Stimulated activated CD4-positive, alpha-beta T cell treated with anti-CD3 and anti-CD28 coated beads, Interleukin-12 subunit alpha, Interleukin-12 subunit beta, amount 100 ng/mL, for 4 hours (primary cell): ENCODE results near the gene NLRP12.
"Not testable (repeated sequence)": the region's sequence is repeated elsewhere in the genome, so short reads cannot be mapped to it uniquely, and the experiment has no call there.

ENCODE experiments used
- DNase-seq: peaks from one replicate; pipeline ENCODE4 v3.0.0-alpha.2; 2020

The NLRP12 gene

DNA sequence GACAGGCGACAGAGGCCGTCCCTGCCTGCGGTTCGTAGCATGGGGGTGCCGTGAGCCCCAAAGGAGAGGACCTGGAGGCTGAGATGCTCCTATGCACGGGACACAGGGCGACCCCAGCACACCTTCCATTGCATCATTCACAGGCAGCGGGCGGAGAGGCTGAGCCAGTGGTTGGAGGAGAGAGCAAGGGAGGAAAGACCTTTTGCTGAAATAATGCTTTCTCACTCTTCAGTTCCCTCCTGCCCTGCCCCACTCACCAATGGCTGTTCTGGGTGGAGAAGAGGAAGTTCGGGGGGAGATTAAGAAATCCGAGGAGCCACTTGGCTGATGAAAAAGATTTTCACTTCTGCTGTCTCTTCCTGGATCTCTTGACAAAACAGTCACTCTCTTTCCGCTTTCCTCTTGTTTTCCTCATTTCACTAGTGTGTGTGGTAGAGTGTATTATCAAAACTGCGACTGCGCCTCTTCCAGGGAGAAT, at the start of gene NLRP12:
Gene NLRP12 (minus strand): TSS at position 181 of the 478 bp plus-strand sequence. CDS start 140 bp downstream, at position 41.
- DNase-seq, result no peak

DNA sequence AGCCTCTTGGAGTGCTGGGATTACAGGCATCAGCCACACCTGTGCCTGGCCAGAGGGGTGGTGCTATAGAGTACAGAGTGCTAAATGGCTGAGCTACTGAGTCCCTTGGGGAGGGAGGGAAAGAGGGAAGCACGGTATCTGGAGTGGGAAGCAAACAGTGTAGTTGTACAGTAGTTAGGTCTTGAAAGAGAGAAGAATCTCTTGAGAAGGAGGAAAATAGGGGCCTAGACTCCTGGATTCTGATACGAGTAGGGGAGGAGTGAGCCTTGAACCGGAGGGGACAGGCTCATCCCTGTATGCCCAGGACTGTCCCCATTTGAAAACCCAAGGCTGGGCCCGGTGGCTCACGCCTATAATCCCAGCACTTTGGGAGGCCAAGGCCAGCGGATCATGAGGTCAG, 48.6 kb upstream of the NLRP12 start:
- DNase-seq, result no peak

GRCh38 chr19:53871454-53871853, 47.3 kb upstream of the NLRP12 start:
- DNase-seq, result no peak

GRCh38 chr19:53870485-53870844, 46.4 kb upstream of the NLRP12 start:
- DNase-seq, result no peak

DNA sequence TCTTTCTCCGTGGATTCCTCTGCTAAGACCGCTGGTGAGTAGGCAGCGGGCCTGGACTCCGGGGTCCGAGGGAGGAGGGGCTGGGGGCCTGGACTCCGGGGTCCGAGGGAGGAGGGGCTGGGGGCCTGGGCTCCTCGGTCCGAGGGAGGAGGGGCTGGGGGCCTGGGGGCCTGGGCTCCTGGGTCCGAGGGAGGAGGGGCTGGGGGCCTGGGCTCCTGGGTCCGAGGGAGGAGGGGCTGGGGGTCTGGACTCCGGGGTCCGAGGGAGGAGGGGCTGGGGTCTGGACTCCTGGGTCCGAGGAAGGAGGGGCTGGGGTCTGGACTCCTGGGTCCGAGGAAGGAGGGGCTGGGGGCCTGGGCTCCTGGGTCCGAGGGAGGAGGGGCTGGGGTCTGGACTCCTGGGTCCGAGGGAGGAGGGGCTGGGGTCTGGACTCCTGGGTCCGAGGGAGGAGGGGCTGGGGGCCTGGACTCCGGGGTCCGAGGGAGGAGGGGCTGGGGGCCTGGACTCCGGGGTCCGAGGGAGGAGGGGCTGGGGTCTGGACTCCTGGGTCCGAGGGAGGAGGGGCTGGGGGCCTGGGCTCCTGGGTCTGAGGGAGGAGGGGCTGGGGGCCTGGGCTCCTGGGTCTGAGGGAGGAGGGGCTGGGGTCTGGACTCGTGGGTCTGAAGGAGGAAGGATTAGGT, 45.8 kb upstream of the NLRP12 start:
- not testable (repeated sequence) for DNase-seq

- DNase-seq, result peak; percentile 74
Measured at GRCh38 chr19:53868892-53869804, 45.0 kb upstream of the NLRP12 start.

DNA sequence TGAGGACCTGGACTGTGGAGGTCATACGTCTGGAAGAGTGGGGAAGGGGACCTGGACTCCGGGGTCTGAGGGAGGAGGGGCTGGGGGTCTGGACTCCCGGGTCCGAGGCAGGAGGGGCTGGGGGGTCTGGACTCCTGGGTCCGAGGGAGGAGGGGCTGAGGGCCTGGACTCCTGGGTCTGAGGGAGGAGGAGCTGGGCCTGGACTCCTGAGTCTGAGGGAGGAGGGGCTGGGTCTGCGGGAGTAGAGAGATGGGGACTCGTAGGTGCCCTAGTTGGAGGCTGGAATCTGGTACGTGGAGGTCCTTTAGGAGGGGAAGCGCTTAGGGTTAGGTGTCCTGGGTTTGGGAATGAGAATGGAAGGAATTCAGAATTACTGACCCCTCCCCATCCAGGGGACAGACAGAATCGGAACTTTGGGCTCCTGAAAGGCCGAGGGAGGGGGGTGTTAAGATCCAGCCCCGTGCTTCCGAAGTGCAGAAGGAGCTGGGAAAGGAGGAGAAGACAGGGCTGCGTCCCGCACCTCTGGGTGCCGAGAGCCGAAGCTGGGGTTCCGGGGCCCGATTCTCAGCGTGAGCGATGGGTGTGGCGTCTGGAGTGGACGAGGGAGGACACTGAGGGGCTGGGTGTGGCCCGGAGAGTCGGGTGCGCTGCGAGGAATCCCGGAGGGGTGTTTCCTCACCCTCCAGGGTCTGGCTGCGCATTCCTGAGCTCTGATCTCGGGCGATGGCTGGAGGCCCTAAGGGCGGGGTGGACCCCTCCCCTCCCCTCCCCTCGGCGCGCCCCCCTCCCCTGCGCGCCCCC, 44.2 kb upstream of the NLRP12 start:
- no peak for DNase-seq

GRCh38 chr19:53867225-53868090, 43.3 kb upstream of the NLRP12 start, which contains the start of gene MYADM:
MYADM (plus strand) TSS chr19:53867883; CDS start chr19:53873530, 5,647 bp downstream.
- peak; percentile 97 for DNase-seq

- DNase-seq, result no peak
Measured at GRCh38 chr19:53866865-53867224, 42.7 kb upstream of the NLRP12 start.

- DNase-seq, result peak; percentile 44
Measured at GRCh38 chr19:53865918-53866864, 42.1 kb upstream of the NLRP12 start.

- no peak for DNase-seq
Measured at GRCh38 chr19:53865523-53865917, 41.4 kb upstream of the NLRP12 start.

GRCh38 chr19:53864308-53864836, 40.3 kb upstream of the NLRP12 start:
- no peak for DNase-seq

- DNase-seq, result no peak
Measured at GRCh38 chr19:53853707-53854106, 29.6 kb upstream of the NLRP12 start.

- no peak for DNase-seq
Measured at GRCh38 chr19:53849237-53849676, 25.1 kb upstream of the NLRP12 start.

GRCh38 chr19:53847555-53847954, 23.4 kb upstream of the NLRP12 start:
- DNase-seq, result no peak

DNA sequence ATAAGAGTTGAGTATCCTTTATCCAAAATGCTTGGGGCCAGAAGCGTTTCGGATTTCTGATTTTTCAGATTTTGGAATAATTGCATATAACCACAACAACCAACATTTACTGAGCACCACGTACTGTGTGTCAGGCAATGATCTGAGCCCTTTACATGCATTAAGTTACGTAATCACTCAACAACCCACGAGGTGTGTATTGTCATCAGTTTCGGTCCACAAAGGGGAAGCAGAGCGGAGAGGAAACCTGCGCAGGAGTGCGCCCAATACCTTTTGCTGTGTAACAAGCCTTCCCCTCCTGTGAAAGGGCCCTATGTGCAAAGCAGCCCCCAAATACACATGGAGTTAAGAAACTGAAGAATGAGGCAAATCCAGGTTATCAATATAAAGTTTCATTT, 20.7 kb upstream of the NLRP12 start:
- DNase-seq, result no peak

DNA sequence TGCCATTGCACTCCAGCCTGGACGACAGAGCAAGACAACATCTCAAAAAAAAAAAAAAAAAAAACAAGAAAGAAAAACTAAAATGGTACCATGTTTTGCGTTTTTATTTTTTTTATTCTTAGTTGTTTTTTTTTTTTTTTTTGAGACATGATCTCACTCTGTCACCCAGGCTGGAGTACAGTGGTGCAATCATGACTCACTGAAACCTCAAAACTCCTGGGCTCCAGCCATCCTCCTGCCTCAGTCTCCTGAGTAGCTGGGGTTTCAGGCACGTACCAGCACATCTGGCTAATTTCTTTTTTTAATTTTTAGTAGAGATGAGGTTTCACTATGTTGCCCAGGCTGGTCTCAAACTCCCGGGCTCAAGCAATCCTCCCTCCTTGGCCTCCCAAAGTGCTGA, 16.8 kb upstream of the NLRP12 start:
- DNase-seq, result not testable (repeated sequence)

- DNase-seq, result not testable (repeated sequence)
Measured at GRCh38 chr19:53840241-53840640, 16.1 kb upstream of the NLRP12 start.

DNA sequence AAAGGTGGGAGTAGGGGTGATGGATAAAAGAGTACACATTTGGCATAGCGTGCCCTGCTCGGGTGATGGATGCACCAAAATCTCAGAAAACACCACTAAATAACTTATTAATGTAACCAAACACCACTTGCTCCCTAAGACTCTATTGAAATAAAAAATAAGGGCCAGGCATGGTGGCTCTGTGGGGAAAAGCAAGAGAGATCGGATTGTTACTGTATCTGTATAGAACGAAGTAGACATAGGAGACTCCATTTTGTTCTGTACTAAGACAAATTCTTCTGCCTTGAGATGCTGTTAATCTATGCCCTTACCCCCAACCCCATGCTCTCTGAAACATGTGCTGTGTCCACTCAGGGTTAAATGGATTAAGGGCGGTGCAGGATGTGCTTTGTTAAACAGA, 14.3 kb upstream of the NLRP12 start:
- not testable (repeated sequence) for DNase-seq

DNA sequence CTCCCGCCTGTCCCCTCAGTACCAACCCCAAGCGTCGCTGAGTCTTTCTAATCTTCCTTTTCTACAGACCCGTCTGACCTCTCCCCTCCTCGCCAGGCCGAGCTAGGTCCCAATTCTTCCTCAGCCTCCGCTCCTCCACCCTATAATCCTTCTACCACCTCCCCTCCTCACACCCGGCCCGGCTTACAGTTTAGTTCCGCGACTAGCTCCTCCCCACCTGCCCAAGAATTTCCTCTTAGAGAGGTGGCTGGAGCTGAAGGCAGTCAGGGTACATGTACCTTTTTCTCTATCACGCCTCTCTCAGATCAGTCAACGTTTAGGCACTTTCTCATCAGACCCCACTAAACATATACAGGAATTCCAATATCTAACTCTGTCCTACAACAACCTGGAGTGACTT, 8.7 kb upstream of the NLRP12 start:
- not testable (repeated sequence) for DNase-seq

DNA sequence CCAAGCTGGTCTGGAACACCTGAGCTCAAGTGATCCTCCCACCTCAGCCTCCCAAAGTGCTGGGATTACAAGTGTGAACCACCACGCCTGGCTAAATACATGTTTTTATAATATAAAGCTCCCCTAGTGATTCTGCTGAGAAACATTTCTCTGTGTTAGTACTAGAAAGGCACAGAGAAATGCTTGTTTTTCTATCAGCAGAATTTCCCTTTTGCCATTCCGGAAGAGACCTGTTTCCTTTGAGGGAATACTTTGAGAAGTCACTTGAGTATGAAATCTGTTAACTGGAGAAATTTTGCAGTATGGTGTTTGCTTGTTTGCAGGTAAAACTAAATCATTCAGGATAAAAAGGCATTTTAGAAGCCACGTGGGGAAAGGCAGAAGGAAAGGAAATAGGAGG, 4.4 kb upstream of the NLRP12 start:
- DNase-seq, result no peak
